ENCODE data around the gene C12orf57. TPM values are rescaled to one million over a fixed set of nuclear protein-coding genes. Genes with fewer than 3 reads are reported as not detected.
A peak's percentile ranks its signal among the peaks of the same experiment; 100 is the strongest.

C12orf57 gene
- total RNA-seq, 1 experiment from 2014 or later: 111 TPM

- CTCF ChIA-PET: interaction anchor here (1.7 kb wide), 1 partner anchor 9 kb away, joined by 5 read pairs; no protein-coding TSS in a partner anchor
- DNase-seq: no peak
- no peak for TF ChIP-seq CTCF (IDR thresholded peaks at IDR 0.05; ENCODE audit: insufficient read depth in 1 of 2, low read depth in 1 of 2, low read length in 1 of 2, severe bottlenecking in 1 of 2, unreplicated experiment in 1 of 2)
- intact Hi-C loops (cut with micrococcal nuclease; ENCODE audit: unreplicated experiment): no loop called here
- Histone ChIP-seq H3K9me3 (no peaks in the 10 kb centered on the region), H3K36me3 (ENCODE audit: control insufficient read depth, insufficient read depth, low read length) (no peaks in the 10 kb centered on the region), H3K4me1 (no peaks in the 10 kb centered on the region), H3K27me3 (replicated peaks; ENCODE audit: control insufficient read depth, insufficient read depth, low read length) (no peaks in the 10 kb centered on the region), H3K4me3 (ENCODE audit: low read depth, low read length) (no peak overlapping the region)
- POLR2A ChIA-PET: no interaction called here
- H3K27me3 Mint-ChIP-seq (ENCODE audit: insufficient read depth, unreplicated experiment): no peaks in the 10 kb centered on the region
- no peak overlapping the region for H3K4me3 Mint-ChIP-seq (ENCODE audit: unreplicated experiment)
- no peaks in the 10 kb centered on the region for H3K36me3 Mint-ChIP-seq (ENCODE audit: insufficient read depth, unreplicated experiment)
- H3K4me1 Mint-ChIP-seq (ENCODE audit: low read depth, unreplicated experiment): peaks cover under 1% of the 10 kb centered on the region
- BruUV-seq (replicated peaks): no TSS peak
- H3K9me3 Mint-ChIP-seq (ENCODE audit: unreplicated experiment): no peaks in the 10 kb centered on the region
- peak overlapping the region; percentile 36 for H3K27ac Mint-ChIP-seq (ENCODE audit: unreplicated experiment)
Measured at GRCh38 chr12:6955108-6956020, 11.5 kb downstream of the C12orf57 start.

GRCh38 chr12:6956021-6956727, 12.4 kb downstream of the C12orf57 start:
- Mint-ChIP-seq H3K4me1 (ENCODE audit: low read depth, unreplicated experiment) (peaks cover 9% of the 10 kb centered on the region), H3K36me3 (ENCODE audit: insufficient read depth, unreplicated experiment) (no peaks in the 10 kb centered on the region), H3K4me3 (ENCODE audit: unreplicated experiment) (no peak overlapping the region), H3K27ac (ENCODE audit: unreplicated experiment) (no peak overlapping the region), H3K27me3 (ENCODE audit: insufficient read depth, unreplicated experiment) (no peaks in the 10 kb centered on the region), H3K9me3 (ENCODE audit: unreplicated experiment) (no peaks in the 10 kb centered on the region)
- Histone ChIP-seq H3K4me1 (peaks cover 4% of the 10 kb centered on the region), H3K36me3 (ENCODE audit: control insufficient read depth, insufficient read depth, low read length) (no peaks in the 10 kb centered on the region), H3K9me3 (no peaks in the 10 kb centered on the region), H3K27me3 (replicated peaks; ENCODE audit: control insufficient read depth, insufficient read depth, low read length) (no peaks in the 10 kb centered on the region), H3K4me3 (ENCODE audit: low read depth, low read length) (no peak overlapping the region)
- intact Hi-C loops (cut with micrococcal nuclease; ENCODE audit: unreplicated experiment): no loop called here
- no TSS peak for BruUV-seq (replicated peaks)
- ChIA-PET POLR2A (interaction anchor here (1.0 kb wide), 1 partner anchor 13 kb away, joined by 3 read pairs; the partner anchor contains the start of genes C12orf57 and RNU7-1), CTCF (interaction anchor here (1.7 kb wide), 1 partner anchor 10 kb away, joined by 5 read pairs; no protein-coding TSS in a partner anchor)
- DNase-seq: no peak
- no peak for TF ChIP-seq CTCF (IDR thresholded peaks at IDR 0.05; ENCODE audit: insufficient read depth in 1 of 2, low read depth in 1 of 2, low read length in 1 of 2, severe bottlenecking in 1 of 2, unreplicated experiment in 1 of 2)

- no peaks in the 10 kb centered on the region for H3K27me3 ChIP-seq (replicated peaks; ENCODE audit: control insufficient read depth, insufficient read depth, low read length)
- no peak for TF ChIP-seq CTCF (IDR thresholded peaks at IDR 0.05; ENCODE audit: insufficient read depth in 1 of 2, low read depth in 1 of 2, low read length in 1 of 2, severe bottlenecking in 1 of 2, unreplicated experiment in 1 of 2)
- Mint-ChIP-seq H3K36me3 (ENCODE audit: insufficient read depth, unreplicated experiment) (peaks cover 8% of the 10 kb centered on the region), H3K4me1 (ENCODE audit: low read depth, unreplicated experiment) (peaks cover 20% of the 10 kb centered on the region), H3K27ac (ENCODE audit: unreplicated experiment) (no peak overlapping the region), H3K9me3 (ENCODE audit: unreplicated experiment) (no peaks in the 10 kb centered on the region), H3K27me3 (ENCODE audit: insufficient read depth, unreplicated experiment) (no peaks in the 10 kb centered on the region), H3K4me3 (ENCODE audit: unreplicated experiment) (no peak overlapping the region)
- BruUV-seq (replicated peaks): no TSS peak
- intact Hi-C loops (cut with micrococcal nuclease; ENCODE audit: unreplicated experiment): no loop called here
- DNase-seq: no peak
- no peaks in the 10 kb centered on the region for H3K9me3 ChIP-seq
- H3K4me3 ChIP-seq (ENCODE audit: low read depth, low read length): no peak overlapping the region
- H3K36me3 ChIP-seq (ENCODE audit: control insufficient read depth, insufficient read depth, low read length): no peaks in the 10 kb centered on the region
- ChIA-PET POLR2A (interaction anchor here (1.0 kb wide), 1 partner anchor 14 kb away, joined by 3 read pairs; the partner anchor contains the start of genes C12orf57 and RNU7-1), CTCF (interaction anchor here (0.5 to 1.7 kb wide), 3 partner anchors 11 to 59 kb away, joined by 3 to 5 read pairs (median 3); no protein-coding TSS in a partner anchor)
- H3K4me1 ChIP-seq: peaks cover 14% of the 10 kb centered on the region
Measured at GRCh38 chr12:6957151-6957701, 13.4 kb downstream of the C12orf57 start.

All from Caco-2 (cell line).